Epithelial cell of esophagus (primary cell): ENCODE data around the gene ABCC6.
"Not testable (repeated sequence)": the region's sequence is repeated elsewhere in the genome, so short reads cannot be mapped to it uniquely, and the experiment has no call there.

Experiments used
- DNase-seq: peaks from one replicate; pipeline ENCODE4 v3.0.0; 2010; ENCODE audit warnings: low read depth
- H3K4me3 ChIP-seq: 2 replicates; pipeline ENCODE4 v1.5.1; 2011; ENCODE audit warnings: mild to moderate bottlenecking, low read length, control low read depth
- CTCF ChIP-seq: IDR thresholded peaks from 2 replicates; pipeline ENCODE4 v1.5.1; 2011; ENCODE audit warnings: low read depth, mild to moderate bottlenecking, low read length, control low read depth, inconsistent platforms; ENCODE audit not compliant: insufficient read depth; ENCODE audit errors: missing control alignments

Gene ABCC6

GRCh38 chr16:16149710-16150116 lies 73.6 kb downstream of the ABCC6 start:
- H3K4me3 ChIP-seq: no peak overlapping the region
- DNase-seq: no peak
- TF ChIP-seq CTCF: no peak

GRCh38 chr16:16148755-16149154 lies 74.5 kb downstream of the ABCC6 start:
- no peak for DNase-seq
- no peak overlapping the region for H3K4me3 ChIP-seq
- no peak for TF ChIP-seq CTCF

DNA sequence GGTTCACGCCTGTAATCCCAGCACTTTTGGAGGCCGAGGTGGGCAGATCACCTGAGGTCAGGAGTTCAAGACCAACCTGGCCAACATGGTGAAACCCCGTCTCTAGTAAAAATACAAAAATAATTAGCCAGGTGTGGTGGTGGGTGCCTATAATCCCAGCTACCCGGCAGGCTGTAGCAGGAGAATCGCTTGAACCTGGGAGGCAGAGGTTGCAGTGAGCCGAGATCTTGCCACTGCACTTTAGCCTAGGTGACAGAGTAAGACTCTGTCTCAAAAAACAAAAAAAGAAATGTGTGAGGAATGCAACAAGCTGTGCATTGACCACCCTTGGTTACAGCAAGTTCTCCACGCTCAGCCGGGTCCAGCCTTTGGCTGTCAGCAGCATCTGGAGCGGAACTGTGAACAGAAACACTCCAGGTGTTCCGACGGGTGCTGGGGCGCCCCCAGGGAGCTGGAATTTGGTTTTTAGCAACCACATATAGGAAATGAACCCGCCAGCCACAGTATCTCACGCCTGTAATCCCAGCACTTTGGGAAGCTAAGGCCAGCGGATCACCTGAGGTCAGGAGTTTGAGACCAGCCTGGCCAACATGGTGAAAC lies 75.2 kb downstream of the ABCC6 start:
- not testable (repeated sequence) for DNase-seq, H3K4me3 ChIP-seq

DNA sequence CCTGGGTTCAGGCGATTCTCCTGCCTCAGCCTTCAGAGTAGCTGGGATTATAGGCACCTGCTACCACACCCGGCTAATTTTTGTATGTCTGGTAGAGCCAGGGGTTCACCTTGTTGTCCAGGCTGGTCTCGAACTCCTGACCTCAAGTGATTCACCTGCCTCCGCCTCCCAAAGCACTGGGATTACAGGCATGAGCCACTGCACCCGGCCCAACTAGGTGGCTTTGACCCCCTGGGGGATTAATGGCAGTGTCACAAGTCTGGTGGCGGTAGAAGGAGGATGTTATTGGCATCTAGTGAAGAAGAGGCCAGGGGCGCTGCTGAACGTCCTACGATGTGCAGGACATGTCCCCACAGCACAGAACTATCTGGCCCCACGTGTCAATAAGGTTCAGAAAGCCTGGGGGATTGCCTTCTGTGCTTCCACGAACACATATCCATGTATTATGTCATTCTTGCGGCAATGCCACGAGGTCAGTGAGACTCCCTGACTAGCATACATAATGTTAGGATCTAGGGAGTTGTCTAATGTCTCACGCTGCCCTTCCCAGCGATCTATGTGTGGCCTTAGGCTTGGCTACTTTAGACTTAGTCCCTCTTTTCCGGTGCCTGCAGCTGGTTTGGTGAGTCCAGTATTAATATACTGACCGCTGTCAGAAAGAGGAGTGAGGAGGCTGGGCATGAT lies 75.8 kb downstream of the ABCC6 start:
- no peak for DNase-seq
- H3K4me3 ChIP-seq: no peak overlapping the region
- no peak for TF ChIP-seq CTCF

GRCh38 chr16:16146380-16147315 lies 76.6 kb downstream of the ABCC6 start:
- DNase-seq: no peak
- no peak for TF ChIP-seq CTCF
- H3K4me3 ChIP-seq: no peak overlapping the region

DNA sequence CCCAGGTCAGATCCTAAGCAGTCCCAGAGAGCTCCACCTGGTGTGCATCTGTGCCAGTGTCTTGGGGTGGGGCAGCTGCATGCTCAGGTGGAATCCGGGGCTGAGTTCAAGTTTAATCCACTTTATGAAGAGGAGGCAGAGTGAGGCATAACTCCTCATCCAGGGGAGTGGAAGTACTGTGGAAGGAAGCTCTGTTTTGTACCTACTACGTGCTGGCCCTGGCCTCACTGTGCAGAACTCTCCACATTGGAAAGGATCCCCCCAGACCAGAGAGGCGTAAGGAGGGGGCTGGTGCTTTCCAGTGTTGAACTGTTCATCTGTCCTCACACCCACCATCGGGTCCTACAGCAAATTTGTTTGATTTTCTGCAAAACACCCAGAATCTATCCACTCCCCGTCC lies 78.0 kb downstream of the ABCC6 start:
- H3K4me3 ChIP-seq: no peak overlapping the region
- no peak for TF ChIP-seq CTCF
- DNase-seq: no peak

GRCh38 chr16:16144416-16144815 lies 78.9 kb downstream of the ABCC6 start:
- no peak for TF ChIP-seq CTCF
- peak; percentile 90 for DNase-seq
- H3K4me3 ChIP-seq: no peak overlapping the region
